Muscle of leg (tissue), 16 donors: ENCODE data around the gene FAM90A1. TPM values are rescaled to one million over a fixed set of nuclear protein-coding genes. Genes with fewer than 3 reads are reported as not detected.
"Not testable (repeated sequence)": the region's sequence is repeated elsewhere in the genome, so short reads cannot be mapped to it uniquely, and the experiment has no call there.

Experiments used
- DNase-seq: peaks from one replicate; pipeline ENCODE4 v3.0.0; 2013
- H3K27ac ChIP-seq: one replicate; pipeline ENCODE4 v1.5.1; 2013; ENCODE audit warnings: mild to moderate bottlenecking, low read length, control low read depth
- H3K27me3 ChIP-seq: one replicate; pipeline ENCODE4 v1.6.1; 2013; ENCODE audit warnings: low read length; ENCODE audit not compliant: control insufficient read depth, insufficient read depth
- H3K36me3 ChIP-seq: one replicate; pipeline ENCODE4 v1.6.1; 2013; ENCODE audit warnings: low read length; ENCODE audit not compliant: control insufficient read depth, insufficient read depth
- H3K4me1 ChIP-seq: one replicate; pipeline ENCODE4 v1.6.1; 2013; ENCODE audit warnings: low read length; ENCODE audit not compliant: control insufficient read depth, insufficient read depth
- H3K4me3 ChIP-seq: one replicate; pipeline ENCODE4 v1.5.1; 2013; ENCODE audit warnings: low read length, control low read depth
- H3K9me3 ChIP-seq: replicated peaks from 2 replicates; pipeline ENCODE4 v1.6.1; 2013; ENCODE audit warnings: low read depth, low read length; ENCODE audit not compliant: control insufficient read depth
- WGBS: methylation state at CpG from one replicate; pipeline ENCODE4 v1.1.5; 2013; ENCODE audit warnings: missing lambda C conversion rate; ENCODE audit not compliant: insufficient coverage; 5-methylcytosine and 5-hydroxymethylcytosine counted together
- long read RNA-seq, 11 donors: transcript quantifications; one replicate each; lab custom pipeline, GENCODE V29; 2026
- polyA plus RNA-seq, 8 donors: library from polyadenylated mRNA; unstranded; fragments of 120-200 nt; gene quantifications; one replicate each; pipeline versions ENCODE4 v1.2.1 to v1.2.3, GENCODE V29; 2013; ENCODE audit warnings: inconsistent platforms in 1 of 8, low replicate concordance in 1 of 8; ENCODE audit not compliant: insufficient read length in 8 of 8, insufficient read depth in 1 of 8
- total RNA-seq: library from RNA; stranded (reverse); fragments of 120-200 nt; gene quantifications from one replicate; pipeline ENCODE4 v1.2.4, GENCODE V29; 2013

FAM90A1 gene
- total RNA-seq (0.09 TPM), polyA plus RNA-seq (1 to 10 TPM in 2 of 8 donors, under 1 TPM in 6; 0.55 to 2.5 (median 0.79) TPM)
- long read RNA-seq, donor 1: 0 reads
- long read RNA-seq, donor 2: 0 reads
- long read RNA-seq, donor 3: 0 reads
- long read RNA-seq, donor 4: 0 reads
- long read RNA-seq, donor 5: 0 reads
- long read RNA-seq, donor 6: 0 reads
- long read RNA-seq, donor 7: 0 reads
- long read RNA-seq, donor 8: 0 reads
- long read RNA-seq, donor 9: 0 reads
- long read RNA-seq, donor 10: 0 reads
- long read RNA-seq, donor 11: 0 reads

DNA sequence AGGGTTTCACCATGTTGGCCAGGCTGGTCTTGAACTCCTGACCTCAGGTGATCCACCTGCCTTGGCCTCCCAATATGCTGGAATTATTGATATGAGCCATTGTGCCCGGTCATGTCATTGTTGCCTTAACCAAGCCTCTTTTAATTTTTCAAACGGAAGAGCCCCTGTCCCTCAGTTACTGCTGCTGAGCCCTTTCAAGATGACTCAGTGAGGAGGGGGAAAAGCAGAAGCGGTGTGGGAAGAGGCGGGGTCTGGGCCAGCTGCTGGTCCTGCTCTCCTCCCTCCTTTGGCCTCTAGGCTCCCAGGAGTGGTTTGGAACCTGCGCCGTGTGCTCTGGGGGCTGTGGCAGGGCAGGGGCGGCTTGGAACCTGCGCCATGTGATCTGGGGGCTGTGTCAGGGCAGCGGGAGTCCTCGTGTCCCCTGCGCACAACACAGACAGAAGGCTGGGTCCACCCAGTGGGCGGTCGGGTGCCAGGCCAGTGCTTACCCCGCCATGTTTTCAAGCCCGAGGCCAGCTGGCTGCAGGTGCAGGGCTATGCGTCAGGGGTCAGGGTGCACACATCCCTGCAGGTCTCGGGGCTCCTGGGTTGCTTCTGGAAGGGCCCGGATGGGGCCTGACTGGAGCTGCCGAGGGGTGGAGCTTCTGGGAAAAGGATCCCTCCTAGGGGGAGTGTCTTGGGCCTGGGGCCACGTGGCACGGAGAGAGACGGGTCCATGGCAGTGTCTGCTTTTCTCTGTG is at the start of gene FAM90A1:
Gene FAM90A1, minus strand, starts transcription at position 627 of the 740 bp plus-strand sequence. CDS start 2,786 bp downstream, outside the sequence.
- H3K27me3 ChIP-seq, H3K36me3 ChIP-seq, H3K9me3 ChIP-seq, H3K4me1 ChIP-seq, H3K27ac ChIP-seq: not testable (repeated sequence)
- H3K4me3 ChIP-seq: peak within 1 kb of the TSS; percentile 34
- peak; percentile 23 for DNase-seq
- 45% methylated on average over 15 of the region's 22 CpGs for WGBS

DNA sequence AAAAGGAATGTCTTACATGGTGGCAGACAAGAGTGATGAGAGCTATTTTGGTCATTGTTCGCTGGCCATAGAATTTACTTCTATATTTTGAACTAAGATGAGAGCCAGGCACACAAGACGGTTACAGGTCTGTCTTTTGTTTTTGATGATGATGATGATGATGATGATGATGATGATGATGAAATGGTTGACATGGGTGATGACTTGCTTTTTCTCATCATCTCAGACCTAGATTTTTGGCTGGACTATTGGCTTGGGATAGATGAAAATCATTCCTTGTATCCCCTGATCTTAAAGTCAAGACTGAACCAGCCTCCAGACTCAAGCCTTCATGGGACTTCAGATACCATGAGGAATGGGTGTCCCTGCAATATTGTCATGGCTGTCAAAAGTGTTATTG is 49.0 kb upstream of the FAM90A1 start:
- H3K4me3 ChIP-seq, H3K4me1 ChIP-seq, H3K27ac ChIP-seq, H3K27me3 ChIP-seq, H3K36me3 ChIP-seq, H3K9me3 ChIP-seq, DNase-seq: not testable (repeated sequence)
- WGBS: no CpG with 5 or more reads among the region's 2 CpGs

DNA sequence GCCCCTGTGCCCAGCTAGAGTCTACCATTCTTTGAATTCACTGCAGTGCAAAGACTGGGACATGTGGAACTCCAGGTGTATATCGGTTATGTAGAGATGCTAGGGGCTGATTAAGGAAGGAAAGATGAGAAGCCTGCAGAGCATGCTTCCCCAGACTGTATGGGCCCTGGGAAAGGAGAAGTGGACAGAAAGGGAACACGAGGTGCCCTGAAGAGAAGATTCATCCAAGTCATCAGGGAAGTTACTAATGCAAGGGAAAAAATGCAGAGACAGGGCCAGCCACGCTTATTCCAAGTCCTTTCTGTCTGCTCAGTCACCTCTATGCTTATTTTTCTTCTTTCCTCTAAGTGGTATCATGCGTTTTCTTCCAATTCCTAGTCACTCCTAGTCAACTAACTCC is 39.3 kb upstream of the FAM90A1 start:
- H3K4me3 ChIP-seq, H3K27ac ChIP-seq, H3K9me3 ChIP-seq, H3K36me3 ChIP-seq, H3K27me3 ChIP-seq, H3K4me1 ChIP-seq: not testable (repeated sequence)
- 59% methylated on average over 4 of the region's 4 CpGs for WGBS
- peak; percentile 32 for DNase-seq

DNA sequence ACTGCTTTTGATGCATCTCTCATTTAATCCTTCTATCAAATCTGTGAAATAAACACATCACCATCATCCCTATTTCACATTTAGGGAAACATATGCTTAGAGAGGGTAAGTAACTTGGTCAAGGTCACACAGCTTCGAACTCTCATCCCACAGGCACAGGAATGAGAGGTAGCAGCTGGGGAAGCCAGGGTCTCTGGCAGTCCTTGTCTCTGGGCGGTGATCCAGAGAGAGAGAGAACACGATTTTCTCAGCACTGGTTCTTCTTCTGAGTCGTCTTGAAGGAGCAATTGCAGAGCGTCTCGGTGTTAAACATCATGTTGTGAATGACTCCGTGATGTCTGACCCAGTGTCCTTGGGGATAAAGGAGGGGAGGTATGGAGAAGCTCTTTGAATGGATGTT is 36.8 kb upstream of the FAM90A1 start:
- WGBS: 67% methylated on average over 5 of the region's 7 CpGs
- H3K4me3 ChIP-seq, H3K4me1 ChIP-seq, DNase-seq, H3K27ac ChIP-seq, H3K36me3 ChIP-seq, H3K9me3 ChIP-seq, H3K27me3 ChIP-seq: not testable (repeated sequence)

GRCh38 chr12:8261111-8261554 is 33.7 kb upstream of the FAM90A1 start:
- peak; percentile 14 for DNase-seq
- H3K9me3 ChIP-seq, H3K27ac ChIP-seq, H3K4me1 ChIP-seq, H3K4me3 ChIP-seq, H3K27me3 ChIP-seq, H3K36me3 ChIP-seq: not testable (repeated sequence)
- WGBS: 53% methylated on average over 8 of the region's 14 CpGs

DNA sequence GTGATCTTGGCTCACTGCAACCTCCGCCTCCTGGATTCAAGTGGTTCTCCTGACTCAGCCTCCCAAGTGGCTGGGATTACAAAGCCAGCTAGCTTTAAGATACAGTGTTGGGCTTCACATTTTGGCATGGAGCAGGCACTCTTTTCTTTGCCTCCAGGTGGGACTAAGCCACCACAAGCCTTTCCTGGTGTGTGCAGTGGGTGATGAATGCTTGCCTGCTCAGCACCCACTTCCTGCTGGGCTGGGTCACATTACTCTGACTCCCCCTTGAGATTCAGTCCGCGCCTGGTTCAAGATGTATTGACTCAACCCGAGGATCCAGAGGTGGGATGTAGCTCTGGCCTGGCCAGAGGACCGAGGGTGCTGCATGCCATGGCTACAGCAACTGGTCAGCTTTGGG is 28.9 kb upstream of the FAM90A1 start:
- not testable (repeated sequence) for H3K27ac ChIP-seq, DNase-seq, H3K4me1 ChIP-seq, H3K27me3 ChIP-seq, H3K4me3 ChIP-seq, H3K9me3 ChIP-seq, H3K36me3 ChIP-seq
- 88% methylated on average over 4 of the region's 5 CpGs for WGBS

DNA sequence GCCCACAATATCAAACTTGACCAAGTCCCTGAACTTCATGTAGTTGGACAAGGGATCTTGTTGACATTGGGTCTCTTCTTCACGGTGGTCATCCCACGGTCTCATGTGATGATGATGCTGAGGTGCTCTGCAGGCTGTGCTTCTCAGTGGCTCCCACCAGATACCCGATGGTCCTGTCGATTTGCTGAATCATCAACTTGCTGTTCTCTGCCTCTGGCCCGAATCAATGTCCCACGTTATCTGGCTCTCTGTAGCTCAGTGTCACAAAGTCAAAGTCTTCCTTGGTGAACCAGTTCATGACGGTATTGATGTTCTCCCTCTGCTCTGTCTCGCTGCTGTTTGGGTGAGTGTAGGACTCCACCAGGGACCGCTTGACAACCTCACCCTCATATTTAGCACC is 27.3 kb upstream of the FAM90A1 start:
- H3K4me1 ChIP-seq, H3K9me3 ChIP-seq, H3K4me3 ChIP-seq, DNase-seq, H3K36me3 ChIP-seq, H3K27me3 ChIP-seq, H3K27ac ChIP-seq: not testable (repeated sequence)
- 90% methylated on average over 9 of the region's 9 CpGs for WGBS

- not testable (repeated sequence) for H3K27me3 ChIP-seq, H3K4me1 ChIP-seq, H3K9me3 ChIP-seq, H3K27ac ChIP-seq, DNase-seq, H3K36me3 ChIP-seq, H3K4me3 ChIP-seq
- WGBS: 88% methylated on average over 26 of the region's 29 CpGs
Observed at GRCh38 chr12:8252056-8252818, 24.8 kb upstream of the FAM90A1 start.

GRCh38 chr12:8251616-8252015 is 24.2 kb upstream of the FAM90A1 start:
- not testable (repeated sequence) for H3K9me3 ChIP-seq, H3K27ac ChIP-seq, DNase-seq, H3K4me3 ChIP-seq, H3K27me3 ChIP-seq, H3K36me3 ChIP-seq, H3K4me1 ChIP-seq
- WGBS: no CpG with 5 or more reads among the region's 7 CpGs

DNA sequence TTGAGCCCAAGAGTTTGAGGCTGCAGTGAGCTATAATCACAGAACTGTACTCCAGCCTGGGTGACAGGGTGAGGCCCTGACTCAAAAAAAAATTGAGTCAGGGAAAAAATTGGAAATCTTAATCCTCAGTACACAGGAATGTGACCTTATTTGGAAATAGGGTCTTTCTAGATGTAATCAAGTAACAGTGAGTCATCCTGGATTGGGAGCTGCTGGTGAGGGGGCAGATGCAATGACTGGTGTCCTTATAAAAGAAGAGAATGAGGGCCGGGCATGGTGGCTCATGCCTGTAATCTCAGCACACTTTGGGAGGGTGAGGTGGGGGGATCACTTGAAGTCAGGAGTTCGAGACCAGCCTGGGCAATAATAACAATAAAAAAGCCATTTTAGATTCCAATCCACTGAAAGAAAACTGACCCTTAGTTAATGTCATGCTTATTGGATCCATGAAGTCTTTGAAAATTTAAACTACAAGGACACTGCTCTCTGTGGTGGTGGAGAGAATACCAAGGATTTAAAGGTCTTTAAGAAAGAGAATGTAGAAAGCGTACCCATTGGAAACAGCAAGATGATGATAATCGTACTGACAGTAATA is 19.6 kb upstream of the FAM90A1 start:
- no CpG with 5 or more reads among the region's 4 CpGs for WGBS
- H3K9me3 ChIP-seq, H3K36me3 ChIP-seq, H3K4me3 ChIP-seq, H3K27me3 ChIP-seq, DNase-seq, H3K4me1 ChIP-seq, H3K27ac ChIP-seq: not testable (repeated sequence)
